ENCODE results near the gene SLC25A41. TPM values are rescaled to one million over a fixed set of nuclear protein-coding genes. Genes with fewer than 3 reads are reported as not detected.
"Not testable (repeated sequence)": the region's sequence is repeated elsewhere in the genome, so short reads cannot be mapped to it uniquely, and the experiment has no call there.

SLC25A41 gene
- total RNA-seq, 6 experiments from 2014 or later: 0.18 to 0.60 (median 0.56) TPM; not detected in 3

DNA sequence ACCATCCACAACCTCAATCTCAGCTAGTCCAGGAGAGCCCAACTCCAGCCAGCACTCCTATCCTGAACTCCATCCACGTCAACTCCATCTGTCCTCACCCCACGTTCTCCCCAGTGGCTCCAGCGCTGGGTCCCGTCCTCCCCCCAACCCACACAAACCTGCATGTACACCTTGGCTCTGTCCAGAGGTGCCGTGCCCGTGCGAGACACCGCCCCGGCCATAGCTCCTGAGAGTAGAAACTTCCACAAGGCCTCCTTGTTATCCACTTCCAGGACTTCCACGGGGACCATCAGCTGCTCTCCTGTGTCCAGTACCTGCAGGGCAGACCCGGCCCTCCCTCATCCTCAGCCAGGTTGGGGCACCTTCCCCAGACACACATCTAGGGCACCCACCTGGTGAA is 1.7 kb downstream of the SLC25A41 start:
- no peaks in the 10 kb centered on the region for H3K27me3 ChIP-seq
- DNase-seq: no peak
- H3K4me1 ChIP-seq: no peaks in the 10 kb centered on the region
- no peaks in the 10 kb centered on the region for H3K9me3 ChIP-seq
- no peak overlapping the region for H3K4me3 ChIP-seq
- no peak for TF ChIP-seq POLR2A (IDR thresholded peaks at IDR 0.05)
- TF ChIP-seq, protein P1, sequence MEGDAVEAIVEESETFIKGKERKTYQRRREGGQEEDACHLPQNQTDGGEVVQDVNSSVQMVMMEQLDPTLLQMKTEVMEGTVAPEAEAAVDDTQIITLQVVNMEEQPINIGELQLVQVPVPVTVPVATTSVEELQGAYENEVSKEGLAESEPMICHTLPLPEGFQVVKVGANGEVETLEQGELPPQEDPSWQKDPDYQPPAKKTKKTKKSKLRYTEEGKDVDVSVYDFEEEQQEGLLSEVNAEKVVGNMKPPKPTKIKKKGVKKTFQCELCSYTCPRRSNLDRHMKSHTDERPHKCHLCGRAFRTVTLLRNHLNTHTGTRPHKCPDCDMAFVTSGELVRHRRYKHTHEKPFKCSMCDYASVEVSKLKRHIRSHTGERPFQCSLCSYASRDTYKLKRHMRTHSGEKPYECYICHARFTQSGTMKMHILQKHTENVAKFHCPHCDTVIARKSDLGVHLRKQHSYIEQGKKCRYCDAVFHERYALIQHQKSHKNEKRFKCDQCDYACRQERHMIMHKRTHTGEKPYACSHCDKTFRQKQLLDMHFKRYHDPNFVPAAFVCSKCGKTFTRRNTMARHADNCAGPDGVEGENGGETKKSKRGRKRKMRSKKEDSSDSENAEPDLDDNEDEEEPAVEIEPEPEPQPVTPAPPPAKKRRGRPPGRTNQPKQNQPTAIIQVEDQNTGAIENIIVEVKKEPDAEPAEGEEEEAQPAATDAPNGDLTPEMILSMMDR (IDR thresholded peaks at IDR 0.05): no peak
- H3K27ac ChIP-seq: no peak overlapping the region
- no peaks in the 10 kb centered on the region for H3K36me3 ChIP-seq
- ATAC-seq: peak in 1 of 4 donors; percentile 25
- intact Hi-C loops (cut with DNase I): no loop called here
- 84% methylated on average over 10 of the region's 11 CpGs for WGBS (ENCODE audit: insufficient coverage, low coverage, low lambda C conversion rate, missing lambda C conversion rate)

DNA sequence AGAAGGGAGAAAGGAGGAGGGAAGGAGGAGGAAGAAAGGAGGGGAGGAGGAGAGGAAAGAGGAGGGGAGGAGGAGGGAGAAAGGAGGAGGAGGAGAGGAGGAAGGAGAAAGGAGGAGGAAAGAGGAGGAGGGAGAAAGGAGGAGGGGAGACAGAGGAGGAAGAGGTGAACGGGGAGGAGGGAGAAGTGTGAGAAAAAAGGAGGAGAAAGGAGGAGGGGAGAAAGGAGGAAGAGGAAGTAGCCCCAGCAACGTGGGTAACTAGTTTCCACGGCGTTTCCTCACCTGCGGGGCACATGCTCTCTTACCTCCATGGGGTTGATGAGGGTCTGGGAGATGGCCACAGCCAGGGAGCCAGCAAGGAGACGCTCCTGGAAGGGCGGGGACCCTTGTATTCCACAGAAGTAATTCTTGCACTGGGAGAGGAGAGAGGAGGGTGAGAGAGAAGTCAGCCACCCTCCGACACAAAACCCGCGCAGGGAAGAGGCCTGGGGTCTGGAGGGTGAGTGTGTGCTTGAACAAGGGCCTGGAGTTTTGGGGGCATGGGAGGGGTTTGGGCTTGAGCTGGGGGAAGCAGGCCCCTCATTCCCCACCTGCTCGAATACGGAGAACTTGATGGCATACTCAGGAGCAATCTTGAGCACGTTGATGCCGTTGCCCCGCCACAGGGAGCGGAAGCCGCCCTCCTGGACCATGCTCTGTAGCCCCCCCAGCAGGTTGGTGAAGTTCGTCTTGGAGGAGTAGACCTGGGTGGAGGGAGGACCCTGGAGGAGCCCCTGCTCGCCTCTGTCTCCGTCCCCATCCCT is 3.9 kb downstream of the SLC25A41 start:
- no peak for TF ChIP-seq POLR2A (IDR thresholded peaks at IDR 0.05)
- TF ChIP-seq, protein P1 (IDR thresholded peaks at IDR 0.05): no peak
- Histone ChIP-seq H3K27me3 (no peaks in the 10 kb centered on the region), H3K9me3 (no peaks in the 10 kb centered on the region), H3K27ac (no peak overlapping the region), H3K4me1 (peaks cover 0 to 6% (median 2%) of the 10 kb centered on the region in 4 donors), H3K4me3 (no peak overlapping the region), H3K36me3 (no peaks in the 10 kb centered on the region)
- ATAC-seq: no peak
- WGBS (ENCODE audit: insufficient coverage, low coverage, low lambda C conversion rate, missing lambda C conversion rate): 63% methylated on average over 8 of the region's 20 CpGs
- intact Hi-C loops (cut with DNase I): no loop called here
- DNase-seq: no peak

GRCh38 chr19:6428692-6429418 is 4.7 kb downstream of the SLC25A41 start:
- H3K4me3 ChIP-seq; H3K36me3 ChIP-seq; H3K27ac ChIP-seq; DNase-seq; H3K4me1 ChIP-seq; ATAC-seq; H3K27me3 ChIP-seq; intact Hi-C loops (cut with DNase I); H3K9me3 ChIP-seq: not testable (repeated sequence)
- no CpG with 5 or more reads among the region's 2 CpGs for WGBS (ENCODE audit: insufficient coverage, low coverage, low lambda C conversion rate, missing lambda C conversion rate)

DNA sequence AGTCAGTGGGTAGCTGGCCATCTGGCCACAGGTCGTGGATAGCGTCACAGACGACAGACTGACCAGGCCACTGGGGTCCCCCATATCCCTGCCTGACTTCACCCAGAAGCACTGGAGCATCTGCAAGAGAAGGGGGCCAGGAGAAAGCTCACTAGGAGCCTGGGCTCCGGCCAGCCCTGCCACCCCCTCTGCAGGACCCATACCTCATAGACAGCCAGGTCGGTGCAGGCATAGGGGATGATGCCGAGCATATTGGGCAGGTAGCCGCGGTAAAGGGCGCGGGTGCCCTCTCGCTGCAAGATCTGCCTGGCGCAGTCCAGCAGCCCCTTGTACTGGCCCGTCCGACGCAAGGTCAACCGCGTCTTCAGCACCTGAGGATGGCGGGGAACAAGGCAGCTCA is 6.4 kb downstream of the SLC25A41 start:
- no peak overlapping the region for H3K4me3 ChIP-seq
- H3K36me3 ChIP-seq: no peaks in the 10 kb centered on the region
- intact Hi-C loops (cut with DNase I): no loop called here
- no peaks in the 10 kb centered on the region for H3K27me3 ChIP-seq
- no peak overlapping the region for H3K27ac ChIP-seq
- no peaks in the 10 kb centered on the region for H3K9me3 ChIP-seq
- WGBS (ENCODE audit: insufficient coverage, low coverage, low lambda C conversion rate, missing lambda C conversion rate): 94% methylated on average over 7 of the region's 18 CpGs
- H3K4me1 ChIP-seq: peaks cover 0 to 16% (median 2%) of the 10 kb centered on the region in 4 donors
- no peak for TF ChIP-seq POLR2A (IDR thresholded peaks at IDR 0.05)
- TF ChIP-seq, protein P1 (IDR thresholded peaks at IDR 0.05): no peak
- ATAC-seq (no peak), DNase-seq (no peak)

Measured in right lobe of liver (tissue), 6 donors.